Ovary (tissue), 9 donors: Measurements from ENCODE around the gene ZNF566. TPM values are rescaled to one million over a fixed set of nuclear protein-coding genes. Genes with fewer than 3 reads are reported as not detected.
A peak's percentile ranks its signal among the peaks of the same experiment; 100 is the strongest.

Source experiments
- DNase-seq, 5 donors: peaks; one replicate each; pipeline ENCODE4 v3.0.0-alpha.2; 2019 to 2020
- H3K27ac ChIP-seq, 2 donors: fragments of 200-600 bp; one replicate each; pipeline versions ENCODE4 v1.5.1 to v1.8.0; 2019 to 2022
- H3K27me3 ChIP-seq: fragments of 200-600 bp; one replicate; pipeline ENCODE4 v1.8.0; 2022
- H3K36me3 ChIP-seq: fragments of 200-600 bp; sonication (generic); one replicate; pipeline ENCODE4 v1.5.1; 2019
- H3K4me1 ChIP-seq: one replicate; pipeline ENCODE4 v1.8.1; 2013; ENCODE audit warnings: mild to moderate bottlenecking, moderate library complexity; ENCODE audit not compliant: insufficient read depth
- H3K4me3 ChIP-seq: fragments of 200-600 bp; sonication (generic); one replicate; pipeline ENCODE4 v1.5.1; 2017
- H3K9me3 ChIP-seq, 2 donors: fragments of 200-600 bp in 1 of 2; sonication (generic) in 1 of 2; one replicate each; pipeline versions ENCODE4 v1.5.1 to v1.8.1; 2013 to 2019; ENCODE audit warnings: mild to moderate bottlenecking in 1 of 2, moderate library complexity in 1 of 2
- EP300 ChIP-seq: sonication (generic); formaldehyde crosslinking; IDR thresholded peaks from one replicate; pipeline ENCODE4 v1.6.1; 2017; ENCODE audit warnings: antibody characterized with exemption
- POLR2A ChIP-seq: fragments of 450-650 bp; IDR thresholded peaks from one replicate; pipeline ENCODE4 v1.6.1; 2017; ENCODE audit warnings: antibody characterized with exemption, mild to moderate bottlenecking, moderate library complexity
- WGBS, 3 donors: extraction: QIAGEN DNeasy Blood & Tissue Kit in 1 of 3; methylation state at CpG; one replicate each; pipeline versions ENCODE4 v1.1.5 to v1.1.7; 2013 to 2017; 5-methylcytosine and 5-hydroxymethylcytosine counted together
- intact Hi-C, 4 donors: fragments of 100-400 bp; cut with DNase I; formaldehyde crosslinking; loops; one replicate each; pipeline versions ENCODE4 v1.11.0 to v1.15.1; 2022 to 2023
- polyA plus RNA-seq, 2 donors: library from polyadenylated mRNA; stranded (reverse); fragments of 200-250 nt in 1 of 2; fragments of 350-450 nt in 1 of 2; fragmentation: Illumina TruSeq in 1 of 2; extraction: RNeasy Lipid Tissue Mini Kit (QIAGEN cat#74804) in 1 of 2; gene quantifications; one replicate each; pipeline ENCODE4 v1.2.3, GENCODE V29; 2013 to 2014
- total RNA-seq, 7 donors: library from RNA; depleted of rRNA in 2 of 7; stranded (reverse); fragments of >200 nt in 2 of 7; fragmentation: NEBNext Ultra II Directional in 3 of 7; extraction: Animal tissue kit (Norgen Biotek cat#: 25700) in 3 of 7; gene quantifications; one replicate each; pipeline versions ENCODE4 v1.1.0 to v1.2.4, GENCODE V29; 2016 to 2023
- TF ChIP-seq, protein P1 (sequence below), 3 donors: fragments of 450-650 bp in 2 of 3; fragments of 200-600 bp in 1 of 3; IDR thresholded peaks; one replicate each; pipeline versions ENCODE4 v1.5.1 to v1.8.0; 2016 to 2022; ENCODE audit warnings: antibody characterized with exemption in 3 of 3, mild to moderate bottlenecking in 1 of 3
- donor health status: DM: no; HTN: no; CAD: no; lungs with moderate emphysema.
- donor health status: DM: no; HTN: no; CAD: no.
- donor health status: Bipolar disorder and iron deficiency.
- donor health status: DM: yes; HTN: yes; CAD: no.
- donor health status: DM: no; HTN: no; CAD: no.
- donor health status: DM: yes; HTN: yes; CAD: no.

Gene ZNF566
- total and polyA plus RNA-seq, 9 donors: 6.1 to 22.0 (median 15.7) TPM

DNA sequence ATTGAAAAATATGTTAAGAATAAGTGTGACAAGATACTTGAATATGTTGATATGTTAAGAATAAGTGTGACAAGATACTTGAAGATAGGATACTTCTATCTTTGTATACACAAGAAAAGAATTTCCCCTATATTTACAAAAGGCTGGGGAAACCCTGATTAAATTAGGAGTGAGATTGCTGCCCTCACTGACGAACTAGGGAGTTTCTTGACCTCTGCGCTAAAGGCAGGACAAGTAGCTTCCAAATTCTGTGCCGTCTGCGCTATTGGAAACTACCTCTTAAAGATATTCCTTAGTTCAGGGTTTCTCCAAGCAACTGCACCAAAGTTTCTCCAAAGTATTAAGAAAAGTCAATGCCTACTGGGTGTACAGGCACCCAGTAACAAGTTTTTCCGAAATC lies 38.0 kb upstream of the ZNF566 start:
- TF ChIP-seq EP300 (no peak), POLR2A (no peak)
- TF ChIP-seq, protein P1, sequence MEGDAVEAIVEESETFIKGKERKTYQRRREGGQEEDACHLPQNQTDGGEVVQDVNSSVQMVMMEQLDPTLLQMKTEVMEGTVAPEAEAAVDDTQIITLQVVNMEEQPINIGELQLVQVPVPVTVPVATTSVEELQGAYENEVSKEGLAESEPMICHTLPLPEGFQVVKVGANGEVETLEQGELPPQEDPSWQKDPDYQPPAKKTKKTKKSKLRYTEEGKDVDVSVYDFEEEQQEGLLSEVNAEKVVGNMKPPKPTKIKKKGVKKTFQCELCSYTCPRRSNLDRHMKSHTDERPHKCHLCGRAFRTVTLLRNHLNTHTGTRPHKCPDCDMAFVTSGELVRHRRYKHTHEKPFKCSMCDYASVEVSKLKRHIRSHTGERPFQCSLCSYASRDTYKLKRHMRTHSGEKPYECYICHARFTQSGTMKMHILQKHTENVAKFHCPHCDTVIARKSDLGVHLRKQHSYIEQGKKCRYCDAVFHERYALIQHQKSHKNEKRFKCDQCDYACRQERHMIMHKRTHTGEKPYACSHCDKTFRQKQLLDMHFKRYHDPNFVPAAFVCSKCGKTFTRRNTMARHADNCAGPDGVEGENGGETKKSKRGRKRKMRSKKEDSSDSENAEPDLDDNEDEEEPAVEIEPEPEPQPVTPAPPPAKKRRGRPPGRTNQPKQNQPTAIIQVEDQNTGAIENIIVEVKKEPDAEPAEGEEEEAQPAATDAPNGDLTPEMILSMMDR (IDR thresholded peaks at IDR 0.05): no peak
- no peak for DNase-seq
- 4 to 8% (median 6%) methylated on average over 5 of the region's 5 CpGs for WGBS, 3 donors
- Histone ChIP-seq H3K4me1 (peaks cover 6% of the 10 kb centered on the region), H3K27ac (no peak overlapping the region), H3K4me3 (peak overlapping the region; percentile 82), H3K27me3 (no peaks in the 10 kb centered on the region), H3K36me3 (no peaks in the 10 kb centered on the region), H3K9me3 (peaks cover 0 to 24% of the 10 kb centered on the region in 2 donors)
- intact Hi-C loops: no loop called here

GRCh38 chr19:36526581-36526980 lies 37.2 kb upstream of the ZNF566 start:
- Histone ChIP-seq H3K4me1 (peaks cover 6% of the 10 kb centered on the region), H3K9me3 (peaks cover 0 to 31% of the 10 kb centered on the region in 2 donors), H3K4me3 (no peak overlapping the region), H3K36me3 (no peaks in the 10 kb centered on the region), H3K27me3 (no peaks in the 10 kb centered on the region), H3K27ac (no peak overlapping the region)
- 82 to 94% (median 87%) methylated on average over 5 of the region's 5 CpGs for WGBS, 3 donors
- TF ChIP-seq POLR2A (no peak), EP300 (no peak)
- TF ChIP-seq, protein P1 (IDR thresholded peaks at IDR 0.05): no peak
- no peak for DNase-seq
- intact Hi-C loops: no loop called here

- DNase-seq: no peak
- peaks cover 0 to 42% of the 10 kb centered on the region in 2 donors for H3K9me3 ChIP-seq
- no peak overlapping the region for H3K4me3 ChIP-seq
- intact Hi-C loops: no loop called here
- peaks cover 6% of the 10 kb centered on the region for H3K4me1 ChIP-seq
- 98 to 99% (median 98%) methylated on average over 4 of the region's 4 CpGs for WGBS, 3 donors
- no peak for TF ChIP-seq EP300
- TF ChIP-seq, protein P1 (IDR thresholded peaks at IDR 0.05): no peak
- TF ChIP-seq POLR2A: no peak
- no peak overlapping the region for H3K27ac ChIP-seq
- no peaks in the 10 kb centered on the region for H3K36me3 ChIP-seq
- no peaks in the 10 kb centered on the region for H3K27me3 ChIP-seq
Measured at GRCh38 chr19:36524617-36525016, 35.3 kb upstream of the ZNF566 start.

GRCh38 chr19:36514012-36514612 lies 24.8 kb upstream of the ZNF566 start:
- intact Hi-C loops: no loop called here
- no peaks in the 10 kb centered on the region for H3K4me1 ChIP-seq
- no peak overlapping the region for H3K4me3 ChIP-seq
- no peaks in the 10 kb centered on the region for H3K36me3 ChIP-seq
- DNase-seq: no peak
- TF ChIP-seq, protein P1 (IDR thresholded peaks at IDR 0.05): no peak
- TF ChIP-seq EP300 (no peak), POLR2A (no peak)
- no peaks in the 10 kb centered on the region for H3K27me3 ChIP-seq
- H3K9me3 ChIP-seq: peaks cover 30 to 50% of the 10 kb centered on the region in 2 donors
- H3K27ac ChIP-seq: no peak overlapping the region
- WGBS, 3 donors: 95 to 100% (median 98%) methylated on average over 2 of the region's 2 CpGs
